Thyroid gland (tissue), 4 donors: Measurements from ENCODE around the gene IL27RA.

ENCODE experiments used
- POLR2A ChIP-seq, 2 donors: fragments of 450-650 bp; IDR thresholded peaks; one replicate each; pipeline ENCODE4 v1.6.1; 2017; ENCODE audit warnings: antibody characterized with exemption in 2 of 2, mild to moderate bottlenecking in 2 of 2, moderate library complexity in 1 of 2
- TF ChIP-seq, protein P1 (sequence below), 6 experiments: fragments of 200-600 bp in 3 of 6; fragments of 450-650 bp in 3 of 6; sonication (generic) in 3 of 6; IDR thresholded peaks; one replicate each; pipeline ENCODE4 v1.5.1; 2016 to 2019; ENCODE audit warnings: antibody characterized with exemption in 6 of 6, mild to moderate bottlenecking in 2 of 6, inconsistent platforms in 1 of 6, moderate library complexity in 1 of 6

DNA sequence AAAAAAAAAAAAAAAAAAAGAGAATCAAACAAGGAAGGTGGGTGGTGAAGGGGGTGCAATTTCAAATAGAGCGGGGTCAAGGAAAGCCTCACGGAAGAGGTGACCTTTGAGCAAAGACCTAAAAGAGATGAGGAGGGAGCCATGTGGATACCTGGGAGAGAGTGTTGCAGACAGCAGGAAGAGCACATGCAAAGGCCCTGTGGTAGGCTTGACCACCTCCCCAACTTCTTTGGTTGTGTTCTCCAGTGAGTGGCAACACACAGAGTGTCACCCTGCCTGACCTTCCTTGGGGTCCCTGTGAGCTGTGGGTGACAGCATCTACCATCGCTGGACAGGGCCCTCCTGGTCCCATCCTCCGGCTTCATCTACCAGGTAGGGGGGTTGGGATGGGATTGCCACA lies 18.9 kb downstream of the IL27RA start:
- no peak for TF ChIP-seq POLR2A (IDR thresholded peaks at IDR 0.05)
- TF ChIP-seq, protein P1, sequence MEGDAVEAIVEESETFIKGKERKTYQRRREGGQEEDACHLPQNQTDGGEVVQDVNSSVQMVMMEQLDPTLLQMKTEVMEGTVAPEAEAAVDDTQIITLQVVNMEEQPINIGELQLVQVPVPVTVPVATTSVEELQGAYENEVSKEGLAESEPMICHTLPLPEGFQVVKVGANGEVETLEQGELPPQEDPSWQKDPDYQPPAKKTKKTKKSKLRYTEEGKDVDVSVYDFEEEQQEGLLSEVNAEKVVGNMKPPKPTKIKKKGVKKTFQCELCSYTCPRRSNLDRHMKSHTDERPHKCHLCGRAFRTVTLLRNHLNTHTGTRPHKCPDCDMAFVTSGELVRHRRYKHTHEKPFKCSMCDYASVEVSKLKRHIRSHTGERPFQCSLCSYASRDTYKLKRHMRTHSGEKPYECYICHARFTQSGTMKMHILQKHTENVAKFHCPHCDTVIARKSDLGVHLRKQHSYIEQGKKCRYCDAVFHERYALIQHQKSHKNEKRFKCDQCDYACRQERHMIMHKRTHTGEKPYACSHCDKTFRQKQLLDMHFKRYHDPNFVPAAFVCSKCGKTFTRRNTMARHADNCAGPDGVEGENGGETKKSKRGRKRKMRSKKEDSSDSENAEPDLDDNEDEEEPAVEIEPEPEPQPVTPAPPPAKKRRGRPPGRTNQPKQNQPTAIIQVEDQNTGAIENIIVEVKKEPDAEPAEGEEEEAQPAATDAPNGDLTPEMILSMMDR (IDR thresholded peaks at IDR 0.05), result no peak
